Measurements from ENCODE around the gene COPB2. TPM values are rescaled to one million over a fixed set of nuclear protein-coding genes. Genes with fewer than 3 reads are reported as not detected.

Gene COPB2
- total RNA-seq, 2 donors from 2014 or later, result 161 to 184 TPM

- Mint-ChIP-seq H3K27me3 (ENCODE audit: insufficient read depth) (peaks cover 43% of the 10 kb centered on the region), H3K4me3 (no peak overlapping the region), H3K9me3 (no peaks in the 10 kb centered on the region), H3K27ac (no peak overlapping the region), H3K36me3 (ENCODE audit: low read depth) (no peaks in the 10 kb centered on the region), H3K4me1 (no peaks in the 10 kb centered on the region)
- Histone ChIP-seq H3K36me3 (ENCODE audit: control insufficient read depth, insufficient read depth, low read length) (no peaks in the 10 kb centered on the region), H3K4me1 (ENCODE audit: control insufficient read depth, insufficient read depth, low read length) (no peaks in the 10 kb centered on the region), H3K4me3 (ENCODE audit: low read length) (no peak overlapping the region), H3K27me3 (ENCODE audit: control insufficient read depth, insufficient read depth, low read length, poor library complexity, severe bottlenecking) (peaks cover 11% of the 10 kb centered on the region), H3K9me3 (ENCODE audit: control insufficient read depth, low read length) (no peaks in the 10 kb centered on the region), H3K9ac (ENCODE audit: extremely low read depth, low read length, poor library complexity, severe bottlenecking) (no peak overlapping the region), H3K27ac (ENCODE audit: low read depth, low read length) (no peak overlapping the region)
- TF ChIP-seq CTCF (conservative IDR thresholded peaks at IDR 0.05), result no peak
- DNase-seq, result no peak
- 59 to 81% methylated on average over 3 to 7 of the region's 7 CpGs for WGBS, 2 experiments (ENCODE audit: insufficient coverage in 1 of 2, insufficient read length in 1 of 2)
Observed at GRCh38 chr3:139323146-139323545, 66.3 kb downstream of the COPB2 start.

GRCh38 chr3:139322346-139322745 is 67.1 kb downstream of the COPB2 start:
- Histone ChIP-seq H3K27ac (ENCODE audit: low read depth, low read length) (no peak overlapping the region), H3K4me1 (ENCODE audit: control insufficient read depth, insufficient read depth, low read length) (no peaks in the 10 kb centered on the region), H3K27me3 (ENCODE audit: control insufficient read depth, insufficient read depth, low read length, poor library complexity, severe bottlenecking) (peaks cover 7% of the 10 kb centered on the region), H3K36me3 (ENCODE audit: control insufficient read depth, insufficient read depth, low read length) (no peaks in the 10 kb centered on the region), H3K9me3 (ENCODE audit: control insufficient read depth, low read length) (no peaks in the 10 kb centered on the region), H3K9ac (ENCODE audit: extremely low read depth, low read length, poor library complexity, severe bottlenecking) (no peak overlapping the region), H3K4me3 (ENCODE audit: low read length) (no peak overlapping the region)
- no peaks in the 10 kb centered on the region for H3K36me3 Mint-ChIP-seq (ENCODE audit: low read depth)
- WGBS, 2 experiments (ENCODE audit: insufficient coverage in 1 of 2, insufficient read length in 1 of 2), result 82 to 93% methylated on average over 3 to 5 of the region's 5 CpGs
- DNase-seq, result no peak
- H3K9me3 Mint-ChIP-seq, result no peaks in the 10 kb centered on the region
- no peaks in the 10 kb centered on the region for H3K4me1 Mint-ChIP-seq
- no peak overlapping the region for H3K27ac Mint-ChIP-seq
- H3K4me3 Mint-ChIP-seq, result no peak overlapping the region
- H3K27me3 Mint-ChIP-seq (ENCODE audit: insufficient read depth), result peaks cover 42% of the 10 kb centered on the region
- TF ChIP-seq CTCF (conservative IDR thresholded peaks at IDR 0.05), result no peak

GRCh38 chr3:139320551-139321309 is 68.7 kb downstream of the COPB2 start:
- H3K9ac ChIP-seq (ENCODE audit: extremely low read depth, low read length, poor library complexity, severe bottlenecking), result no peak overlapping the region
- H3K4me3 Mint-ChIP-seq, result no peak overlapping the region
- 82 to 87% methylated on average over 5 to 8 of the region's 8 CpGs for WGBS, 2 experiments (ENCODE audit: insufficient coverage in 1 of 2, insufficient read length in 1 of 2)
- no peak for DNase-seq
- H3K27ac ChIP-seq (ENCODE audit: low read depth, low read length), result no peak overlapping the region
- H3K4me1 ChIP-seq (ENCODE audit: control insufficient read depth, insufficient read depth, low read length), result no peaks in the 10 kb centered on the region
- peaks cover 5% of the 10 kb centered on the region for H3K27me3 ChIP-seq (ENCODE audit: control insufficient read depth, insufficient read depth, low read length, poor library complexity, severe bottlenecking)
- H3K9me3 ChIP-seq (ENCODE audit: control insufficient read depth, low read length), result no peaks in the 10 kb centered on the region
- H3K36me3 Mint-ChIP-seq (ENCODE audit: low read depth), result no peaks in the 10 kb centered on the region
- no peak overlapping the region for H3K4me3 ChIP-seq (ENCODE audit: low read length)
- H3K27ac Mint-ChIP-seq, result no peak overlapping the region
- H3K36me3 ChIP-seq (ENCODE audit: control insufficient read depth, insufficient read depth, low read length), result no peaks in the 10 kb centered on the region
- peaks cover 48% of the 10 kb centered on the region for H3K27me3 Mint-ChIP-seq (ENCODE audit: insufficient read depth)
- no peaks in the 10 kb centered on the region for H3K4me1 Mint-ChIP-seq
- no peak for TF ChIP-seq CTCF (conservative IDR thresholded peaks at IDR 0.05)
- no peaks in the 10 kb centered on the region for H3K9me3 Mint-ChIP-seq
